Body of pancreas (tissue), 4 donors: Measurements from ENCODE around the gene RAB11FIP5. TPM values are rescaled to one million over a fixed set of nuclear protein-coding genes. Genes with fewer than 3 reads are reported as not detected.

Experiments
- ATAC-seq: fragments of 150-250 bp; one replicate; pipeline ENCODE4 v1.9.1; 2016
- DNase-seq, 4 donors: peaks; one replicate each; pipeline ENCODE4 v3.0.0-alpha.2; 2019
- H3K27ac ChIP-seq, 4 donors: fragments of 200-600 bp; sonication (generic); 1 replicate in 3 of 4; 2 replicates in 1 of 4; pipeline versions ENCODE4 v1.5.1 to v1.6.1; 2016 to 2019; ENCODE audit warnings: mild to moderate bottlenecking in 1 of 4, mixed read lengths in 1 of 4, moderate library complexity in 1 of 4
- H3K27me3 ChIP-seq, 2 donors: fragments of 200-600 bp; sonication (generic); one replicate each; pipeline ENCODE4 v1.6.0; 2016; ENCODE audit warnings: mild to moderate bottlenecking in 1 of 2
- H3K36me3 ChIP-seq, 2 donors: fragments of 200-600 bp; sonication (generic); replicated peaks in 1 of 2; 2 replicates each; pipeline ENCODE4 v1.5.1; 2016; ENCODE audit warnings: low read depth in 2 of 2; ENCODE audit not compliant: insufficient read depth in 1 of 2
- H3K4me1 ChIP-seq: fragments of 200-600 bp; sonication (generic); one replicate; pipeline ENCODE4 v1.6.0; 2016
- H3K4me3 ChIP-seq, 2 donors: fragments of 200-600 bp; sonication (generic); 1 replicate in 1 of 2; 2 replicates in 1 of 2; pipeline ENCODE4 v1.5.1; 2016 to 2019
- H3K9me3 ChIP-seq, 3 donors: fragments of 200-600 bp; sonication (generic); 1 replicate in 2 of 3; 2 replicates in 1 of 3; pipeline ENCODE4 v1.5.1; 2016
- POLR2A ChIP-seq, 3 donors: fragments of 450-650 bp; IDR thresholded peaks; one replicate each; pipeline ENCODE4 v1.6.1; 2016; ENCODE audit warnings: antibody characterized with exemption in 3 of 3, mild to moderate bottlenecking in 2 of 3
- WGBS, 2 donors: methylation state at CpG; one replicate each; pipeline ENCODE4 v1.1.5; 2017; 5-methylcytosine and 5-hydroxymethylcytosine counted together
- intact Hi-C: fragments of 100-400 bp; cut with DNase I; formaldehyde crosslinking; loops from one replicate; pipeline ENCODE4 v1.15.1; 2023
- total RNA-seq, 2 donors: library from RNA; depleted of rRNA; stranded (reverse); fragments of >200 nt; gene quantifications; one replicate each; pipeline ENCODE4 v1.1.0, GENCODE V29; 2016
- TF ChIP-seq, protein P1 (sequence below), 7 experiments: fragments of 450-650 bp in 4 of 7; fragments of 200-600 bp in 3 of 7; sonication (generic) in 3 of 7; IDR thresholded peaks; one replicate each; pipeline ENCODE4 v1.5.1; 2016 to 2019; ENCODE audit warnings: antibody characterized with exemption in 7 of 7

Gene RAB11FIP5
- total RNA-seq, 2 donors from 2014 or later = 19.2 to 39.6 TPM

DNA sequence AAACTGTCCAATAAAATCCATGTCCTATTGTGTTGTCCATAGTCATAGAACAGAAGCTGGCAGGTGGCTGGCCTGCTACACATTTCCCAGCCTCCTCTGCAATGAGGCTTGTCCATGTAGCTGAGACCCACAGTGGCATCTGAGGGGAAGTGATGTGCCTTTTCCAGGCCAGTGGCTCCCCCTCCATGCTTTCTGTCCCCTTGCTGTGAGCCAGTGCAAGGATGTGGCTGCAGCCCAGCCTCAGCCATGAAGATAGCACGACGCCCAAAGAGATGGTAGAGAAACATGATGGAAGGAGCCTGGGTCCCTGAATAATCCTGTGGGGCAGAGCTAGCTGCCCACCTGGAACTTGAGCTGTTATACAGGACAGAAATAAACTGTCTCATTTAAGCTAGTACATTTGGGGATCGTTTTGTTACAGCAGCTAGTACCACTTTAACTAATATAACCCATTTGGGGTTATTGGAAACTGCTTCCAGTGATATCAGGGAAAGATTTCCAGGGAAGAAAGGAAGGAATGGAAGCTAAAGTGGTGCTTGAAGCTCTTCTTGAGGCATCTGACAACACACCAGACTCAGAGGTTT is 81.6 kb downstream of the RAB11FIP5 start:
- DNase-seq = no peak
- Histone ChIP-seq H3K27ac (no peak overlapping the region), H3K4me3 (no peak overlapping the region), H3K9me3 (no peaks in the 10 kb centered on the region), H3K4me1 (peaks cover 19% of the 10 kb centered on the region), H3K27me3 (no peaks in the 10 kb centered on the region), H3K36me3 (no peaks in the 10 kb centered on the region)
- no peak for ATAC-seq
- WGBS, 2 donors = 93 to 94% methylated on average over 3 of the region's 3 CpGs
- TF ChIP-seq, protein P1, sequence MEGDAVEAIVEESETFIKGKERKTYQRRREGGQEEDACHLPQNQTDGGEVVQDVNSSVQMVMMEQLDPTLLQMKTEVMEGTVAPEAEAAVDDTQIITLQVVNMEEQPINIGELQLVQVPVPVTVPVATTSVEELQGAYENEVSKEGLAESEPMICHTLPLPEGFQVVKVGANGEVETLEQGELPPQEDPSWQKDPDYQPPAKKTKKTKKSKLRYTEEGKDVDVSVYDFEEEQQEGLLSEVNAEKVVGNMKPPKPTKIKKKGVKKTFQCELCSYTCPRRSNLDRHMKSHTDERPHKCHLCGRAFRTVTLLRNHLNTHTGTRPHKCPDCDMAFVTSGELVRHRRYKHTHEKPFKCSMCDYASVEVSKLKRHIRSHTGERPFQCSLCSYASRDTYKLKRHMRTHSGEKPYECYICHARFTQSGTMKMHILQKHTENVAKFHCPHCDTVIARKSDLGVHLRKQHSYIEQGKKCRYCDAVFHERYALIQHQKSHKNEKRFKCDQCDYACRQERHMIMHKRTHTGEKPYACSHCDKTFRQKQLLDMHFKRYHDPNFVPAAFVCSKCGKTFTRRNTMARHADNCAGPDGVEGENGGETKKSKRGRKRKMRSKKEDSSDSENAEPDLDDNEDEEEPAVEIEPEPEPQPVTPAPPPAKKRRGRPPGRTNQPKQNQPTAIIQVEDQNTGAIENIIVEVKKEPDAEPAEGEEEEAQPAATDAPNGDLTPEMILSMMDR (IDR thresholded peaks at IDR 0.05) = no peak
- no peak for TF ChIP-seq POLR2A (IDR thresholded peaks at IDR 0.05)
- intact Hi-C loops = no loop called here

- H3K9me3 ChIP-seq = no peaks in the 10 kb centered on the region
- ATAC-seq (no peak), DNase-seq (no peak)
- no peak overlapping the region for H3K27ac ChIP-seq
- intact Hi-C loops = no loop called here
- no peak for TF ChIP-seq POLR2A (IDR thresholded peaks at IDR 0.05)
- TF ChIP-seq, protein P1 (IDR thresholded peaks at IDR 0.05) = no peak
- H3K4me3 ChIP-seq = no peak overlapping the region
- H3K36me3 ChIP-seq = no peaks in the 10 kb centered on the region
- WGBS, 2 donors = 84 to 91% methylated on average over 10 of the region's 10 CpGs
- H3K4me1 ChIP-seq = peaks cover 19% of the 10 kb centered on the region
- no peaks in the 10 kb centered on the region for H3K27me3 ChIP-seq
Observed at GRCh38 chr2:73028841-73029240, 83.9 kb downstream of the RAB11FIP5 start.

GRCh38 chr2:73027340-73027739 is 85.4 kb downstream of the RAB11FIP5 start:
- Histone ChIP-seq H3K4me3 (no peak overlapping the region), H3K4me1 (peaks cover 13% of the 10 kb centered on the region), H3K27me3 (no peaks in the 10 kb centered on the region), H3K27ac (no peak overlapping the region), H3K36me3 (no peaks in the 10 kb centered on the region), H3K9me3 (no peaks in the 10 kb centered on the region)
- ATAC-seq = no peak
- TF ChIP-seq, protein P1 (IDR thresholded peaks at IDR 0.05) = no peak
- no peak for TF ChIP-seq POLR2A (IDR thresholded peaks at IDR 0.05)
- DNase-seq = no peak
- intact Hi-C loops = no loop called here
- 83 to 92% methylated on average over 1 of the region's 1 CpG for WGBS, 2 donors

DNA sequence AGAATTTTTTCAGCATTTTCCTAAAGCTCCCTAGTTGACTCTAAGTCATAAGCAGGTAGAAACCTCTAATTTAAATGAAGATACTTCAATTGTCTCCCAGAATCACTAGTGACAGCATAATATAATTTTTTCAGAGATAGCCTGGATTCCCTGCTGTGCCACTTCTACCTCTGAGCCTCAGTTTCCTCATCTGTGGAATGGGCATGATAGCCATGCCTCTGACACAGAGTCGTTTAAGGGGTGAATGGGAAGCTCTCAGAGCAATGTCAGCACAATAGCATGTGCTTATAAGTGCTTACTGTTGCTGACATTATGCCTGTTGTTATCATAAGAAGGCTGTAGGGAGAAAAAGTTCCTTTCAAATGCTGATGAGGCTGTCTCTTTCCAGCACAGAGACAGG is 89.3 kb downstream of the RAB11FIP5 start:
- Histone ChIP-seq H3K27me3 (no peaks in the 10 kb centered on the region), H3K36me3 (no peaks in the 10 kb centered on the region), H3K4me3 (no peak overlapping the region), H3K27ac (no peak overlapping the region), H3K4me1 (no peaks in the 10 kb centered on the region), H3K9me3 (no peaks in the 10 kb centered on the region)
- 69 to 81% methylated on average over 1 of the region's 1 CpG for WGBS, 2 donors
- intact Hi-C loops = no loop called here
- no peak for DNase-seq
- TF ChIP-seq POLR2A (IDR thresholded peaks at IDR 0.05) = no peak
- TF ChIP-seq, protein P1 (IDR thresholded peaks at IDR 0.05) = no peak
- no peak for ATAC-seq

Other genes with a start within 250 kb of the RAB11FIP5 start
- 10 to 100 TPM; 62.6 to 84.6 TPM for gene SPR, start 225.5 kb downstream of the RAB11FIP5 start, total RNA-seq
- under 1 TPM; 0.26 to 0.33 TPM for gene EMX1, start 195.4 kb downstream of the RAB11FIP5 start, total RNA-seq
- 1 to 10 TPM; 4.3 to 5.4 TPM for gene SFXN5, start 41.2 kb downstream of the RAB11FIP5 start, total RNA-seq
- gene NOTO, start 89.6 kb upstream of the RAB11FIP5 start, total RNA-seq = not detected
- 10 to 100 TPM; 10.1 to 19.4 TPM for gene SMYD5, start 101.3 kb upstream of the RAB11FIP5 start, total RNA-seq
- gene PRADC1, start 120.3 kb upstream of the RAB11FIP5 start, total RNA-seq = 10 to 100 TPM; 11.7 to 21.4 TPM
- 10 to 100 TPM; 88.7 to 92.3 TPM for gene CCT7, start 121.4 kb upstream of the RAB11FIP5 start, total RNA-seq
- 10 to 100 TPM in 1 of 2 donors, 1 to 10 TPM in 1; 4.3 to 11.2 TPM for gene FBXO41, start 171.5 kb upstream of the RAB11FIP5 start, total RNA-seq
- not detected for gene EGR4, start 180.6 kb upstream of the RAB11FIP5 start, total RNA-seq